GM21367 (cell line): ENCODE measurements around the gene APOB.

Experiments used
- ATAC-seq: cut with Tn5 transposase; IDR thresholded peaks from one replicate; pipeline ENCODE4 v1.9.1; 2021; ENCODE audit not compliant: unreplicated experiment

Gene APOB

DNA sequence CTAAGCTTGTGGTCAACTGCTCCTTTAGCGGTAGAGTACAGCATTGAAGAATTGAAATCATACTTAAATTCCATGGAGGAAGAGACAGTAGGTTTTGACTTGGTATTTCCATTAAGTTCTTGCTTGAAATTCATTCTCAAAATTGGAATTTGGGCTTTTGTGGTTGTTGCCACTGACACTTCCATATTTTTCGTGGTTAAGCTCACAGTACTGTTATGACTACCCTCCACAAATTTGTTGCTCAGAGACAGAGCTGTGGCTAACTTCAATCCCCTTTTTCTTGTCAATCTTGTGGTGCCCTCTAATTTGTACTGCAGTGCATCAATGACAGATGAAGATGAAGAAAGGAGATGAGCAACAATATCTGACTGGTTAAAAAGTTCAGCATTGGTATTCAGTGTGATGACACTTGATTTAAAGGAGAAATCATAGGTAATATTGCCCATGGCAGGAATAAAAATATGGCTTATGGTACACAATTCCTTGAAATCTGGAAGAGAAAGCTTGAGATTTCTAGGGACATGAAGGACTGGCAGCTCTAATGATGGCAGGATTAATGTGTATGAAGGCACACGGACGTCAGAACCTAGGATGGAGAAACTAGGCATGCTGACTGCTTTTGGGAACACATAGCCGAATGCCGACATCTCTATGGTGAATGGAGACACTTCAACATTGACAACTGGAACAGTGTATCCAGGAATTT is 37.3 kb downstream of the APOB start:
- no peak for ATAC-seq

- no peak for ATAC-seq
Observed at GRCh38 chr2:21005700-21006422, 38.0 kb downstream of the APOB start.

DNA sequence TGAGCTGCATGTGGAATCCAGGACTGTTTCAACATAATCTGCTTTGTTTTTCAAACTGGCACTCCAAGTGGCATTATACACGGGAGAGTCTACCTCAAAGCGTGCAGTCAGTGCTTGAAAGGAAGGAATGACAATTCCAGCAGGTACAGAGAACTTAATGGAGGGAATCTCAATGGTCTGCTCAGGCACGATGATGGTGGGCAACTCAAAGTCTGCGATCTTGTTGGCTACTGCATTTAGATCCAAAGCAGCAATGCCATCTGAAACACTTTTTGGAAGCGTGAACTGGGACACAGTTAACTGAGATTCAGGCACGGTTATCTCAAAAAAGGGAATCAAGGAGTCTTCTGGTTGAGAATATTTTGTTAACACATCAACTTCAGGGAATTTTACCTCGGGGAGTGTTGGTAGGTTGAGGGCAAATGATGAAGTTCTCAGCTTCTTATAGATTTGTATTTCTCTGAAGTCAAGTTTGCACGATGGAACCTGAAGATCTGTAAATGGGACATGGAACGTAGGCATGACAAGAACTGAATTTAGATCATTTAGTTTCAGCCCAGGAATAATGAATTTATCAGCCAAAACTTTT is 38.7 kb downstream of the APOB start:
- ATAC-seq, result no peak

GRCh38 chr2:21004181-21004572 is 39.7 kb downstream of the APOB start:
- no peak for ATAC-seq

- ATAC-seq, result no peak
Observed at GRCh38 chr2:21003572-21004180, 40.2 kb downstream of the APOB start.

- ATAC-seq, result no peak
Observed at GRCh38 chr2:21002814-21003192, 41.1 kb downstream of the APOB start.

DNA sequence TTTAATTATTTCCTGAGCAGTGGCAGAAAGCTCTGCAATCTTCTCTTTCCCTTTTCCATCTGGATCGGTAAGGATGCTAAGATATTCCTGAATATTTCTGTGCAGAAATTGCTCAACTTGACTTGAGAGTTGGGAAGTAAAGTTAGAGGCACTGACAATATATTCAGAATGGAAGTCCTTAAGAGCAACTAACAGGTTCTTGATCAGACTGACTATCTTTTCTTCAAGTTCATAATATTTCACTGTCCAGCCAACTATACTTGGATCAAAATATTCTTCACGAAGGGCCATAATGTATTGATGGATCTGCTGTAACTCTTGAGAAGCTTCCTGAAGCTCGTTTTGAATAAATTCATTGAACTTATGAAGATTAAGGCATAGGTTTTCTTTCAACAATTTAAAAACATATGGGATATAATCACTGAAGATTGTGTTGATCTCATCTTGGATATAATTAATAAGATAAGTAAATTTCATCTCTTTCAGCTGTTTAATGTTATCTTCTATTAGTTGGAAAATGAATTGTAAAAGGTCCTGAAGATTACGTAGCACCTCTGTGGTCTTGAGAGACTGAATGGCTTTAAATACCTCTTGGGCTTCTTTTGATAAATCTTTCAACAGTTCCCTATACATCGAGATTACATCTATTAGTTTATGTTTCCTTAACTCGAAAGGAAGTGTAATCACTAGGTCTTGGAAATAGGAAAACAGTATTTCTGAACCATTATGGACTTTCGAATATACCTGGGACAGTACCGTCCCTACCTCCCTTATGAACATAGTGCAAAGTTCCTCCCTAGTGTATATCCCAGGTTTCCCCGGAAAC is 41.7 kb downstream of the APOB start:
- no peak for ATAC-seq

GRCh38 chr2:21001225-21001946 is 42.5 kb downstream of the APOB start:
- no peak for ATAC-seq

GRCh38 chr2:20999906-21000645 is 43.8 kb downstream of the APOB start:
- no peak for ATAC-seq

GRCh38 chr2:20998972-20999905 is 44.6 kb downstream of the APOB start:
- no peak for ATAC-seq

GRCh38 chr2:20997953-20998722 is 45.7 kb downstream of the APOB start:
- ATAC-seq, result no peak

- ATAC-seq, result no peak
Observed at GRCh38 chr2:20994130-20994529, 49.7 kb downstream of the APOB start.

DNA sequence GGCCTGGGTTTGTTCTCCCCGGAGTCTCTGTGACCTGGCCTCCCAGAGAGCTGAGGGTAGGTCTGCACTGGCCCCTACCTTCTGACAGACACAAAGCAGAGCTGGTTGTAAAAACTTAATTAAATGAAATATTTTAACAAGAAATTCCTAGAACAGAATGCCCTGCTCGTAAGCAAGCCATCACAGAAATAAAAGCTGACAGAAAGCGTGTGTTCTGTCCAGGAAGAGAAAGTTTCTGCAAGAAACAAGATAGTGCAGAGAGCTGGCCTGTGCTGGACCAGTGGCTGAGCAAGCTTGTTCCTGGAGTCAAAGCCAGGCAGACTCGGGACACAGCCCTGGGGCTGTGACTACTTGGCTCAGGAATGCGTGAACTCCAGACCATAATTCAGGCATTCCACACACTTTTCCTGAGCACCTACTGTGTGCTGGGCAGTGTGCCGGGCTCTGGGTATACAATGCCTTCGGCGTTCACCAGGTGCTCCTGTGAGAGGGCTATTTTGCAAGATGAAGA is 51.6 kb downstream of the APOB start:
- ATAC-seq, result no peak

DNA sequence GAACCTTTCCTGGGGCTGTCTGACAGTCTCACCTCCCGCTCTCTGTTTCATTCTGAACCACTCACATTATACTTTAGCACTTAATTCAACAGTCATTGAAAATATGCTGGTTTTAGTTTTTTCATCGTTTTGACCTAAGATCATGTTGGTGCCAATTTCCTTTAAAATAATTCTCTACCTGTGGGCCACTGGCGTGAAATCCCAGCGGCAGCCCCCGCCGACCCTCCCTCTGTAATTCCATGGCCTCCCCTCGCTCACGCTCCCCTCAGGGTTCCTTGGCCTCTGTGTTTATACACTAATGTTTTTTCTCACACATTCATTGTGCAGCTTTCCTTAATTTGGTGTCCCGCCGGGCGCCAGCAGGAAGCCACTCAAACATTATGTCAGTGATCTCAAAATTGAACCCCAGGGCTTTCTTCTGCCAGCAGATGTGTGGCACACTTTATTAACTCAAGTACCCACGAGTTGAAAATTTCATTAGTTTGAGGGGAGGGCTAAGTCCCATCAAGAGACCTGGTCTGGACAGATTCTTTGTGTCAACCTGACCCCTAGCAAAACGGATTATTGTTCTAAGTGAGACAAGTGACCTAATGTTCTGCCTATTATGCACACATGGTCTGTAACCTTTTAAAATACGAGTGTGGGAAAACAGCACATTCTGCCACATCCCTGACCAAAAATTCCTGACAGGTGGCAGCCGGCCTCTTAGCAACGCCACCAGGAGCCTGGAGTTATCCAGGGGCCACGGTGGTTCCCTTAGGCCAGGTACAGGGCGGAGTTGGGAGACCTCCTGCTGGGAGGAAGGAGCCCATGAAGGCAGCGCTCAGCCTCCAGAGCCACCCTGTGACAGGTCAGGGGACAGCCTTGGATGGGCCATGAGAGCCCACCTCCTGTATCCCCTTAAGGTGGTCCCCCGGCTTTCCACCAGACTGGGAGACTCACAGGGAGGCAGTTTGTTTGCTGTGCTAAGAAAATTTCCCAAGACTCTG is 53.1 kb downstream of the APOB start:
- no peak for ATAC-seq

DNA sequence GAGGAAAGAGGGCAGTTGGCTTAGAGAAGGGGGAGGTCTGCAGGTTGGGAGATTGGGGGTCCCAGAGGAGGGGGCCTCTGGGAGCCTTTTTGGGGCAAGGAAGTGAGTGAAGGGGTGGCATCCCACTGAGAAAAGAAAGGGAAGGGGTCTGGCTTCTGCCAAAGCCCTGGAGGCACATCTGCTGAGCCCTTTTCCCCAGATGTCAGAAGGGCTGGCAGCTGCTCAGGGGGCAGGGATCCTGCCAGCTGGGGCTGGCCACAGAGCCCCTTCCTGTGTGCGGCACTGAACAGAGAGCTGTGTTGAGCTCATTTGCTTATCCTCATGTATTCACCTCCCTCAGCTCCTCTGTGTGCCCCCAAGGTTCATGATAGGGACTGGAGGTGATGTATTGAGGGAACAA is 54.5 kb downstream of the APOB start:
- ATAC-seq, result no peak

GRCh38 chr2:20988905-20989304 is 55.0 kb downstream of the APOB start:
- no peak for ATAC-seq
